ENCODE results near the gene CMYA5. TPM values are rescaled to one million over a fixed set of nuclear protein-coding genes. Genes with fewer than 3 reads are reported as not detected.

CMYA5 gene
- total RNA-seq, 4 donors from 2014 or later, result 15.8 to 49.4 (median 27.0) TPM

DNA sequence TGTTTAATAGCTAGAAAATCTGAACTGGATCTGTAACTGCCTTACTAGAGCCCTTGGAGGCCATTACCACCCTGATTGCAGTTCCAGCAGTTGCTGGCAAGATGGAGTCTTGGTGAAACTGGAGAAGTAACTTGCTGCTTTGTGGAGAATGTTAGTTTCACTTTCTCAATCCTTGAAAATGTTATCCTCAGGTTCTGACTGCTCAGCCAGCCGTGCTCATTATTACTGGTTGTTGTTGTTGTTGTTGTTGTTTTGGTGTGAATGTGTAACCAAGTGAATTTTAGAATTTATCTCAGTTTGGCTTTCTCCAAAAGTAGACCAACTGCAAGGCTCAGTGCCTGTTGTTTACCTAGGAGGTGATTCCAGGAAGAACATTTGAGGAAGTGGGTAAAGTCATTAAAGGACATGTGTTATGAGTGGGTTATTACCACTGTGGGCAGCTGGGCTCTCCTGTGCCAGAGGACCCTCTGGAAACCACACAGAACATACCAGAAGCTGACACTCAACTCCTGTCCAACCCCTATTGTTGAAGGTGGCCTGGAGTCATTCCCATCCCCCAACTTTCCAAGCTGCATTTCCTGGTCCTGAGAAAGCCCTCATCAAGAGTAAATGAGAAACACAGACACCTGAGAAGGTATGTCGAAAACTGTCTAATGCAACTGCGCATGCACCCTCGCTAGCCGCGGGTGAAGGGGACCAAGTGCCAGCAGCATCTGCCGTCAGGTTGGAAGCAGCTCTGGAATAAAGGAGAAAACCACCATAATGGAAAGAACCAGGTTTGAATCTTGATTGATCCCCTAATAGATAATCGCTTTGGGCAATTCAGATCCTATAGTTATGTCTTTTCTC lies 111.6 kb downstream of the CMYA5 start:
- H3K4me1 ChIP-seq, result no peaks in the 10 kb centered on the region
- no peak overlapping the region for H3K4me3 ChIP-seq
- intact Hi-C loops (cut with DNase I; ENCODE audit: low total_unique reads), result no loop called here
- no peaks in the 10 kb centered on the region for H3K9me3 ChIP-seq
- H3K27ac ChIP-seq, result no peak overlapping the region
- no peaks in the 10 kb centered on the region for H3K27me3 ChIP-seq
- DNase-seq, result no peak
- H3K36me3 ChIP-seq, result no peaks in the 10 kb centered on the region
- TF ChIP-seq CTCF (IDR thresholded peaks at IDR 0.05), result no peak

DNA sequence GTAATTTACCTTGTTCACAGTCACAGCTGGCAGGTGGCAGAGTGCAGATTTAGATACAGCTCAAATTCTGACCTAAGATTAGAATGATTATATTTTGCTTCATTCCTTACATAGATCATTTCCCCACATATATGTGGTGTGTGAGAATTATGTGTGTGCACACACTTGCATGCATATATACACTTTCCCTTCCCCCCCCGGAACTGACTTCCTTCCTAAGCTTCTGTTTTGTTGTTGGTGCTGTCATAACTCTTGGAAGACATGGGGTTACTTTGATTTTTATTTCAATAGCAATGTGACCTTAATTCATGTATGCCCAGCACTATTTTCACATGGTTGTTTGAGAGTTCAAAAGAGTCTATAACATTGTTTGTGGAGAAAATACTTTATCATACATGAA lies 112.8 kb downstream of the CMYA5 start:
- no peak overlapping the region for H3K4me3 ChIP-seq
- intact Hi-C loops (cut with DNase I; ENCODE audit: low total_unique reads), result no loop called here
- no peaks in the 10 kb centered on the region for H3K27me3 ChIP-seq
- no peak overlapping the region for H3K27ac ChIP-seq
- no peaks in the 10 kb centered on the region for H3K36me3 ChIP-seq
- DNase-seq, result no peak
- no peak for TF ChIP-seq POLR2A (IDR thresholded peaks at IDR 0.05)
- no peak for TF ChIP-seq CTCF (IDR thresholded peaks at IDR 0.05)
- no peaks in the 10 kb centered on the region for H3K9me3 ChIP-seq
- no peaks in the 10 kb centered on the region for H3K4me1 ChIP-seq

DNA sequence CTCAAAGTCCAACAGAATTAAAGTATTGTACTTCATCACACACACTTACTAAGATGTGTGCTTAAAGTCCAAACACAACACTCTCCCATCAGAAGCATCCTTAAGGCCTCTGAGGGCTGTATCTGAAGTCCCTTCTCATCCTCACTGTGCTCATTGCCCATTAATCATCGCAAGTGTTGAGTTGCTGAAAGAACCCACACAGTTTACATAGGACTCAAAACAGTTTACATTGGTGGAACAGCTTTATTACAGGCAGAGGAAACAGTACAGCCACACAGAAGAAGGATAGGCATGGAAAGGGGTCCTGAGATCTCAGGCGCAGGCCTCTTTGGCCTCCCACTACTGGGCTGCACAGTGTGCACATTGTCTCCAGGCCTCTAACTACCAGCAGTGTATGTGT lies 113.4 kb downstream of the CMYA5 start:
- no peaks in the 10 kb centered on the region for H3K27me3 ChIP-seq
- no peak overlapping the region for H3K4me3 ChIP-seq
- intact Hi-C loops (cut with DNase I; ENCODE audit: low total_unique reads), result no loop called here
- no peak overlapping the region for H3K27ac ChIP-seq
- H3K9me3 ChIP-seq, result no peaks in the 10 kb centered on the region
- TF ChIP-seq POLR2A (IDR thresholded peaks at IDR 0.05) (no peak), CTCF (IDR thresholded peaks at IDR 0.05) (no peak)
- DNase-seq, result no peak
- no peaks in the 10 kb centered on the region for H3K4me1 ChIP-seq
- no peaks in the 10 kb centered on the region for H3K36me3 ChIP-seq

GRCh38 chr5:79806741-79807140 lies 117.1 kb downstream of the CMYA5 start:
- intact Hi-C loops (cut with DNase I; ENCODE audit: low total_unique reads), result no loop called here
- H3K4me1 ChIP-seq, result no peaks in the 10 kb centered on the region
- H3K27me3 ChIP-seq, result no peaks in the 10 kb centered on the region
- H3K9me3 ChIP-seq, result no peaks in the 10 kb centered on the region
- no peak overlapping the region for H3K27ac ChIP-seq
- H3K36me3 ChIP-seq, result no peaks in the 10 kb centered on the region
- H3K4me3 ChIP-seq, result no peak overlapping the region
- TF ChIP-seq POLR2A (IDR thresholded peaks at IDR 0.05) (no peak), CTCF (IDR thresholded peaks at IDR 0.05) (no peak)
- DNase-seq, result no peak

DNA sequence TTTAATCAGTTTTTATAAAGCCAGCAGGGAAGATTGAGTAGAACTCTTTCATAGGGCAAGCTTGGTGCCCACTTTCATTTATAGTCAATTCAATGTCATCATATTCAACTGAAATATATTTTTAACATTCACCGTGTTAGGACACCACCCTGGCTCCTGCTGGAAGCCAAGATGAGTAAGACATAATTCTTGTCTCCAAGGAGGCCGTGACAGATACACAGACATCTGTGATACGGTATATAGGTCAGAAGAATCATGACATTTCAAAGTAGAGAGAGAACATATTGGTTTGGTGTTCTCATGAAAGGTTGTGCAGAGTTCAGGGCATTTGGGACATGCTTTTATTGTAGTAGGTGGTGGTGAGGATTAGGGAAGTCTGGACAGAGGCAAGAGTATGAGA lies 120.1 kb downstream of the CMYA5 start:
- Histone ChIP-seq H3K4me1 (no peaks in the 10 kb centered on the region), H3K27me3 (no peaks in the 10 kb centered on the region), H3K27ac (no peak overlapping the region), H3K36me3 (no peaks in the 10 kb centered on the region), H3K4me3 (no peak overlapping the region), H3K9me3 (no peaks in the 10 kb centered on the region)
- no peak for DNase-seq
- intact Hi-C loops (cut with DNase I; ENCODE audit: low total_unique reads), result no loop called here
- no peak for TF ChIP-seq POLR2A (IDR thresholded peaks at IDR 0.05)
- TF ChIP-seq CTCF (IDR thresholded peaks at IDR 0.05), result no peak
